WTC11 (cell line): ENCODE measurements around the gene ADK. TPM values are rescaled to one million over a fixed set of nuclear protein-coding genes. Genes with fewer than 3 reads are reported as not detected.
"Not testable (repeated sequence)": the region's sequence is repeated elsewhere in the genome, so short reads cannot be mapped to it uniquely, and the experiment has no call there.

Experiments
- ATAC-seq: fragments of 200-7000 bp; cut with Tn5 transposase; 2 replicates; pipeline ENCODE4 v1.10.0; 2021; ENCODE audit warnings: mild to moderate bottlenecking, moderate library complexity
- CTCF ChIA-PET: fragments of 300-600 bp; sonication (Branson Sonifier 250); formaldehyde crosslinking; loops from one replicate; lab custom pipeline; 2021; ENCODE audit warnings: antibody characterized with exemption; lab: Charles Lee
- POLR2A ChIA-PET: fragments of 350-600 bp; sonication (Branson Sonifier 250); formaldehyde crosslinking; loops from one replicate; lab custom pipeline; 2021; ENCODE audit warnings: antibody characterized with exemption; lab: Charles Lee
- DNase-seq: peaks from one replicate; pipeline ENCODE4 v3.0.0; 2021; ENCODE audit warnings: low spot score
- H3K27ac Mint-ChIP-seq: 2 replicates; pipeline ENCODE4 v1.8.0; 2021; ENCODE audit warnings: mixed read lengths
- H3K27me3 Mint-ChIP-seq: 2 replicates; pipeline ENCODE4 v1.8.0; 2021; ENCODE audit warnings: low read depth, mild to moderate bottlenecking, moderate library complexity, mixed read lengths
- H3K36me3 Mint-ChIP-seq: 2 replicates; pipeline ENCODE4 v1.8.0; 2021; ENCODE audit warnings: mixed read lengths
- H3K4me1 Mint-ChIP-seq: 2 replicates; pipeline ENCODE4 v1.8.0; 2022; ENCODE audit warnings: mixed read lengths
- H3K4me3 Mint-ChIP-seq: 2 replicates; pipeline ENCODE4 v1.8.0; 2021; ENCODE audit warnings: mild to moderate bottlenecking, moderate library complexity, mixed read lengths
- H3K9me3 Mint-ChIP-seq: 2 replicates; pipeline ENCODE4 v1.8.0; 2021; ENCODE audit warnings: mixed read lengths
- CBFB ChIP-seq: sonication (generic); formaldehyde crosslinking; IDR thresholded peaks from 2 replicates; pipeline ENCODE4 v1.8.1; 2022; ENCODE audit warnings: mild to moderate bottlenecking, low read depth, missing genetic modification reagents
- FOXP4 ChIP-seq: sonication (generic); formaldehyde crosslinking; IDR thresholded peaks from 2 replicates; pipeline ENCODE4 v1.8.0; 2022; ENCODE audit warnings: mild to moderate bottlenecking, missing genetic modification reagents
- GABPB1 ChIP-seq: sonication (generic); formaldehyde crosslinking; IDR thresholded peaks from 2 replicates; pipeline ENCODE4 v1.8.1; 2023; ENCODE audit warnings: mild to moderate bottlenecking, missing genetic modification reagents
- HMGXB4 ChIP-seq: sonication (generic); formaldehyde crosslinking; IDR thresholded peaks from 2 replicates; pipeline ENCODE4 v1.8.1; 2023; ENCODE audit warnings: mild to moderate bottlenecking, moderate library complexity, missing genetic modification reagents
- IRF2 ChIP-seq: sonication (generic); formaldehyde crosslinking; IDR thresholded peaks from 2 replicates; pipeline ENCODE4 v1.8.0; 2022; ENCODE audit warnings: low read depth, missing genetic modification reagents, borderline replicate concordance
- MYBL2 ChIP-seq: sonication (generic); formaldehyde crosslinking; IDR thresholded peaks from 2 replicates; pipeline ENCODE4 v1.8.1; 2023; ENCODE audit warnings: mild to moderate bottlenecking, moderate library complexity, missing genetic modification reagents
- NFYB ChIP-seq: sonication (generic); formaldehyde crosslinking; conservative IDR thresholded peaks from 2 replicates; pipeline ENCODE4 v1.8.0; 2022; ENCODE audit warnings: low read depth, missing genetic modification reagents
- PREB ChIP-seq: sonication (generic); formaldehyde crosslinking; IDR thresholded peaks from 2 replicates; pipeline ENCODE4 v1.8.1; 2022; ENCODE audit warnings: mild to moderate bottlenecking, missing genetic modification reagents, moderate library complexity, borderline replicate concordance
- PRRX2 ChIP-seq: fragments of 250-450 bp; sonication (Bioruptor Pico); IDR thresholded peaks from 2 replicates; pipeline ENCODE4 v1.8.0; 2021; ENCODE audit warnings: mild to moderate bottlenecking
- ZNF416 ChIP-seq: fragments of 250-450 bp; sonication (Bioruptor Pico); IDR thresholded peaks from 2 replicates; pipeline ENCODE4 v1.9.0; 2021; ENCODE audit warnings: mild to moderate bottlenecking, inconsistent platforms
- ZNF423 ChIP-seq: fragments of 250-450 bp; sonication (Bioruptor Pico); IDR thresholded peaks from 2 replicates; pipeline ENCODE4 v2.1.2; 2022; ENCODE audit warnings: mild to moderate bottlenecking, moderate library complexity
- total RNA-seq: library from RNA; stranded (reverse); gene quantifications from 3 replicates; pipeline ENCODE4 v1.2.3, GENCODE V29; 2021
- TF ChIP-seq, protein P1 (sequence below): sonication (generic); formaldehyde crosslinking; IDR thresholded peaks from 2 replicates; pipeline ENCODE4 v1.8.1; 2022; ENCODE audit warnings: low read depth, missing genetic modification reagents, borderline replicate concordance
- TF ChIP-seq, protein P2 (sequence below): sonication (generic); formaldehyde crosslinking; IDR thresholded peaks from 2 replicates; pipeline ENCODE4 v1.8.1; 2023; ENCODE audit warnings: mild to moderate bottlenecking, missing genetic modification reagents
- TF ChIP-seq, protein P3 (sequence below): sonication (generic); formaldehyde crosslinking; IDR thresholded peaks from 2 replicates; pipeline ENCODE4 v1.8.0; 2023; ENCODE audit warnings: missing genetic modification reagents, mild to moderate bottlenecking, borderline replicate concordance

ADK gene
- total RNA-seq, 1 experiment from 2014 or later: 32.7 TPM

DNA sequence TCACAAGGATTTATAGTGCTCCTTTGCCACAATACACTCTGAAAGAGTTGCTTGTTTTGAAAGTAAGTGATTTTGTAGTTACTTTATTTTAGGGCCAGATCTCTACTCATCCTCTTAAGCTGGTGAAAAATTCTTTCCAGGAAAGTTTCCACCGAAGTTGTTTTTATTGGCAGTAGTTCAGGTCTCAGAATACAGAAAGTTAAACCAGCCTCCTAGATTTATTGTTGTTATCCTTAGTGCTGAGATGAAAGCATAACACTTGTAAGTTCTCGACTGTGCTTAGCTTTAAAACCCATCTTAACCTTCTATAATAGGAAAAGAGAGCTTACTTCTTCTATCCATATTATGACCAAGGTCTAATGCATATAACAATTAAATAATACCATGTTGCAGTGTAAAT is 5.9 kb upstream of the ADK start:
- Mint-ChIP-seq H3K27me3 (no peaks in the 10 kb centered on the region), H3K36me3 (no peaks in the 10 kb centered on the region), H3K9me3 (no peaks in the 10 kb centered on the region), H3K4me3 (no peak overlapping the region), H3K27ac (no peak overlapping the region), H3K4me1 (no peaks in the 10 kb centered on the region)
- DNase-seq (no peak), ATAC-seq (no peak)
- ChIA-PET CTCF (no interaction called here), POLR2A (interaction anchor here (0.7 kb wide), 1 partner anchor 93 kb away, joined by 4 read pairs; no protein-coding TSS in a partner anchor)
- TF ChIP-seq MYBL2 (no peak), PRRX2 (CRISPR knock-in tag) (no peak), CBFB (CRISPR knock-in tag) (no peak), GABPB1 (CRISPR knock-in tag) (no peak), HMGXB4 (CRISPR knock-in tag) (no peak), FOXP4 (CRISPR knock-in tag) (no peak)
- TF ChIP-seq, protein P1, sequence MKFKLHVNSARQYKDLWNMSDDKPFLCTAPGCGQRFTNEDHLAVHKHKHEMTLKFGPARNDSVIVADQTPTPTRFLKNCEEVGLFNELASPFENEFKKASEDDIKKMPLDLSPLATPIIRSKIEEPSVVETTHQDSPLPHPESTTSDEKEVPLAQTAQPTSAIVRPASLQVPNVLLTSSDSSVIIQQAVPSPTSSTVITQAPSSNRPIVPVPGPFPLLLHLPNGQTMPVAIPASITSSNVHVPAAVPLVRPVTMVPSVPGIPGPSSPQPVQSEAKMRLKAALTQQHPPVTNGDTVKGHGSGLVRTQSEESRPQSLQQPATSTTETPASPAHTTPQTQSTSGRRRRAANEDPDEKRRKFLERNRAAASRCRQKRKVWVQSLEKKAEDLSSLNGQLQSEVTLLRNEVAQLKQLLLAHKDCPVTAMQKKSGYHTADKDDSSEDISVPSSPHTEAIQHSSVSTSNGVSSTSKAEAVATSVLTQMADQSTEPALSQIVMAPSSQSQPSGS: no peak
- TF ChIP-seq, protein P2, sequence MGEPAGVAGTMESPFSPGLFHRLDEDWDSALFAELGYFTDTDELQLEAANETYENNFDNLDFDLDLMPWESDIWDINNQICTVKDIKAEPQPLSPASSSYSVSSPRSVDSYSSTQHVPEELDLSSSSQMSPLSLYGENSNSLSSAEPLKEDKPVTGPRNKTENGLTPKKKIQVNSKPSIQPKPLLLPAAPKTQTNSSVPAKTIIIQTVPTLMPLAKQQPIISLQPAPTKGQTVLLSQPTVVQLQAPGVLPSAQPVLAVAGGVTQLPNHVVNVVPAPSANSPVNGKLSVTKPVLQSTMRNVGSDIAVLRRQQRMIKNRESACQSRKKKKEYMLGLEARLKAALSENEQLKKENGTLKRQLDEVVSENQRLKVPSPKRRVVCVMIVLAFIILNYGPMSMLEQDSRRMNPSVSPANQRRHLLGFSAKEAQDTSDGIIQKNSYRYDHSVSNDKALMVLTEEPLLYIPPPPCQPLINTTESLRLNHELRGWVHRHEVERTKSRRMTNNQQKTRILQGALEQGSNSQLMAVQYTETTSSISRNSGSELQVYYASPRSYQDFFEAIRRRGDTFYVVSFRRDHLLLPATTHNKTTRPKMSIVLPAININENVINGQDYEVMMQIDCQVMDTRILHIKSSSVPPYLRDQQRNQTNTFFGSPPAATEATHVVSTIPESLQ (CRISPR knock-in tag): no peak

DNA sequence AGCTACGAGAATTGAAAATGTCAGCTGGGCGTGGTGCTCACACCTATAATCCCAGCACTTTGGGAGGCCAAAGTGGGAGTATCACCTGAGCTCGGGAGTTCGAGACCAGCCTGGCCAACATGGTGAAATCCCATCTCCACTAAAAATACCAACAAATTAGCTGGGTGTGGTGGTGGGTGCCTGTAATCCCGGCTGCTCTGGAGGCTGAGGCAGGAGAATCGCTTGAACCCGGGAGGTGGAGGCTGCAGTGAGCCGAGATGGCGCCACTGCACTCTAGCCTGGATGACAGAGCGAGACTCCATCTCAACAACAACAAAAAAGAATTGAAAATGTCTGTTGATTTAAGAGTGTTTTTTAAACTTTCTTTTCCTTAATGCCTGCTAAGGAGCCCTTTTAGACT is 4.0 kb upstream of the ADK start:
- H3K36me3 Mint-ChIP-seq, POLR2A ChIA-PET, ATAC-seq, DNase-seq, H3K27me3 Mint-ChIP-seq, H3K4me1 Mint-ChIP-seq, H3K4me3 Mint-ChIP-seq, H3K9me3 Mint-ChIP-seq, H3K27ac Mint-ChIP-seq: not testable (repeated sequence)
- CTCF ChIA-PET: interaction anchor here (1.2 kb wide), 1 partner anchor 9 kb away, joined by 3 read pairs; no protein-coding TSS in a partner anchor

GRCh38 chr10:74150204-74150989 is 624 bp upstream of the ADK start, which contains the start of gene AP3M1:
AP3M1 (minus strand) TSS chr10:74150828; CDS start chr10:74138379, 12,449 bp downstream.
- no peak within 1 kb of the TSS for H3K4me3 Mint-ChIP-seq
- ChIA-PET CTCF (interaction anchor here (0.5 to 1.9 kb wide), 8 partner anchors 12 to 1085 kb away, joined by 3 to 8 read pairs (median 4); partner anchors contain the start of gene COMTD1), POLR2A (interaction anchor here (0.6 to 2.6 kb wide), 15 partner anchors 15 to 1085 kb away, joined by 3 to 16 read pairs (median 4); partner anchors contain the start of genes COMTD1 and VCL)
- TF ChIP-seq ZNF416 (0 out of 2 replicates have a peak, but pooled peaks have one; percentile 40), PRRX2 (CRISPR knock-in tag) (no peak), PREB (no peak), IRF2 (CRISPR knock-in tag) (no peak), ZNF423 (CRISPR knock-in tag) (no peak), NFYB (CRISPR knock-in tag) (peak; percentile 23; the same call in 1 of the 2 replicates)
- TF ChIP-seq, protein P3, sequence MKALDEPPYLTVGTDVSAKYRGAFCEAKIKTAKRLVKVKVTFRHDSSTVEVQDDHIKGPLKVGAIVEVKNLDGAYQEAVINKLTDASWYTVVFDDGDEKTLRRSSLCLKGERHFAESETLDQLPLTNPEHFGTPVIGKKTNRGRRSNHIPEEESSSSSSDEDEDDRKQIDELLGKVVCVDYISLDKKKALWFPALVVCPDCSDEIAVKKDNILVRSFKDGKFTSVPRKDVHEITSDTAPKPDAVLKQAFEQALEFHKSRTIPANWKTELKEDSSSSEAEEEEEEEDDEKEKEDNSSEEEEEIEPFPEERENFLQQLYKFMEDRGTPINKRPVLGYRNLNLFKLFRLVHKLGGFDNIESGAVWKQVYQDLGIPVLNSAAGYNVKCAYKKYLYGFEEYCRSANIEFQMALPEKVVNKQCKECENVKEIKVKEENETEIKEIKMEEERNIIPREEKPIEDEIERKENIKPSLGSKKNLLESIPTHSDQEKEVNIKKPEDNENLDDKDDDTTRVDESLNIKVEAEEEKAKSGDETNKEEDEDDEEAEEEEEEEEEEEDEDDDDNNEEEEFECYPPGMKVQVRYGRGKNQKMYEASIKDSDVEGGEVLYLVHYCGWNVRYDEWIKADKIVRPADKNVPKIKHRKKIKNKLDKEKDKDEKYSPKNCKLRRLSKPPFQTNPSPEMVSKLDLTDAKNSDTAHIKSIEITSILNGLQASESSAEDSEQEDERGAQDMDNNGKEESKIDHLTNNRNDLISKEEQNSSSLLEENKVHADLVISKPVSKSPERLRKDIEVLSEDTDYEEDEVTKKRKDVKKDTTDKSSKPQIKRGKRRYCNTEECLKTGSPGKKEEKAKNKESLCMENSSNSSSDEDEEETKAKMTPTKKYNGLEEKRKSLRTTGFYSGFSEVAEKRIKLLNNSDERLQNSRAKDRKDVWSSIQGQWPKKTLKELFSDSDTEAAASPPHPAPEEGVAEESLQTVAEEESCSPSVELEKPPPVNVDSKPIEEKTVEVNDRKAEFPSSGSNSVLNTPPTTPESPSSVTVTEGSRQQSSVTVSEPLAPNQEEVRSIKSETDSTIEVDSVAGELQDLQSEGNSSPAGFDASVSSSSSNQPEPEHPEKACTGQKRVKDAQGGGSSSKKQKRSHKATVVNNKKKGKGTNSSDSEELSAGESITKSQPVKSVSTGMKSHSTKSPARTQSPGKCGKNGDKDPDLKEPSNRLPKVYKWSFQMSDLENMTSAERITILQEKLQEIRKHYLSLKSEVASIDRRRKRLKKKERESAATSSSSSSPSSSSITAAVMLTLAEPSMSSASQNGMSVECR (CRISPR knock-in tag): 0 out of 2 replicates have a peak, but pooled peaks have one; percentile 39

More at GRCh38 chr10:74150204-74150989, 624 bp upstream of the ADK start, which contains the start of gene AP3M1:
- no peaks in the 10 kb centered on the region for H3K9me3 Mint-ChIP-seq
- ATAC-seq (peak; percentile 73), DNase-seq (peak; percentile 87)
- no peaks in the 10 kb centered on the region for H3K27me3 Mint-ChIP-seq
- H3K4me1 Mint-ChIP-seq: peaks cover 14% of the 10 kb centered on the region
- peak within 1 kb of the TSS; percentile 72; the same call in 1 of the 2 replicates for H3K27ac Mint-ChIP-seq
- H3K36me3 Mint-ChIP-seq: no peaks in the 10 kb centered on the region
